ENCODE measurements around the gene CAMK2N2. TPM values are rescaled to one million over a fixed set of nuclear protein-coding genes. Genes with fewer than 3 reads are reported as not detected.

CAMK2N2 gene
- polyA plus RNA-seq, 1 donor (not counting 4 experiments of a cell fraction or from before 2014, with no cell fraction given): 0.18 TPM

GRCh38 chr3:184259878-184260723, 1.3 kb downstream of the CAMK2N2 start:
- DNase-seq (ENCODE audit: low read depth, low spot score) (no peak), FAIRE-seq (no peak)
- no peaks in the 10 kb centered on the region for H3K9me3 ChIP-seq (ENCODE audit: control insufficient read depth, low read depth, low read length)
- H3K4me2 ChIP-seq (ENCODE audit: control insufficient read depth, extremely low read depth, insufficient read depth, low read depth, low read length): peak overlapping the region; percentile 35
- H3K9ac ChIP-seq (ENCODE audit: control insufficient read depth, extremely low read depth, insufficient read depth, low read length): no peak overlapping the region
- H3K27me3 ChIP-seq (ENCODE audit: control insufficient read depth, extremely low read depth, insufficient read depth, low read length): peaks cover 22% of the 10 kb centered on the region
- no peaks in the 10 kb centered on the region for H3K79me2 ChIP-seq (ENCODE audit: control insufficient read depth, insufficient read depth, low read length)
- peaks cover 18% of the 10 kb centered on the region for H3K4me1 ChIP-seq (ENCODE audit: control insufficient read depth, extremely low read depth, insufficient read depth, low read length)
- no peak overlapping the region for H2AFZ ChIP-seq (ENCODE audit: control insufficient read depth, low read length)
- H3K9me1 ChIP-seq (ENCODE audit: control insufficient read depth, extremely low read depth, insufficient read depth, low read length): no peaks in the 10 kb centered on the region
- H3K4me3 ChIP-seq (ENCODE audit: control insufficient read depth in 2 of 3, extremely low read depth in 1 of 3, insufficient read depth in 2 of 3, low read depth in 1 of 3, low read length in 3 of 3): peak overlapping the region in 1 of 3 experiments; percentile 59
- H3K36me3 ChIP-seq (ENCODE audit: control insufficient read depth in 2 of 2, extremely low read depth in 1 of 2, insufficient read depth in 2 of 2, low read length in 2 of 2): peaks cover 4 to 6% of the 10 kb centered on the region in 2 experiments
- no peak overlapping the region for H3K27ac ChIP-seq (ENCODE audit: control insufficient read depth, insufficient read depth, low read length)
- dilution Hi-C loops (cut with MboI; ENCODE audit: extremely low pct_ligation_motif_present, low sequenced_read_pairs): no loop called here
- TF ChIP-seq CTCF (optimal IDR thresholded peaks at IDR 0.05 in 1 of 3, IDR thresholded peaks at IDR 0.05 in 1 of 3, conservative IDR thresholded peaks at IDR 0.05 in 1 of 3; ENCODE audit: extremely low read depth in 1 of 3, insufficient read depth in 2 of 3, low read length in 3 of 3) (no peak), EZH2 (IDR thresholded peaks at IDR 0.05; ENCODE audit: low read length) (peak; percentile 87)
- H4K20me1 ChIP-seq (ENCODE audit: control insufficient read depth, extremely low read depth, insufficient read depth, low read length): no peaks in the 10 kb centered on the region

GRCh38 chr3:184259396-184259877, 1.9 kb downstream of the CAMK2N2 start:
- Histone ChIP-seq H3K9ac (ENCODE audit: control insufficient read depth, extremely low read depth, insufficient read depth, low read length) (no peak overlapping the region), H3K9me1 (ENCODE audit: control insufficient read depth, extremely low read depth, insufficient read depth, low read length) (no peaks in the 10 kb centered on the region), H3K4me3 (ENCODE audit: control insufficient read depth in 2 of 3, extremely low read depth in 1 of 3, insufficient read depth in 2 of 3, low read depth in 1 of 3, low read length in 3 of 3) (no peak overlapping the region), H4K20me1 (ENCODE audit: control insufficient read depth, extremely low read depth, insufficient read depth, low read length) (no peaks in the 10 kb centered on the region), H3K4me2 (ENCODE audit: control insufficient read depth, extremely low read depth, insufficient read depth, low read depth, low read length) (no peak overlapping the region), H3K27me3 (ENCODE audit: control insufficient read depth, extremely low read depth, insufficient read depth, low read length) (peaks cover 22% of the 10 kb centered on the region), H3K4me1 (ENCODE audit: control insufficient read depth, extremely low read depth, insufficient read depth, low read length) (peaks cover 19% of the 10 kb centered on the region), H3K9me3 (ENCODE audit: control insufficient read depth, low read depth, low read length) (no peaks in the 10 kb centered on the region), H3K79me2 (ENCODE audit: control insufficient read depth, insufficient read depth, low read length) (no peaks in the 10 kb centered on the region), H3K36me3 (ENCODE audit: control insufficient read depth in 2 of 2, extremely low read depth in 1 of 2, insufficient read depth in 2 of 2, low read length in 2 of 2) (peaks cover 4 to 6% of the 10 kb centered on the region in 2 experiments), H2AFZ (ENCODE audit: control insufficient read depth, low read length) (no peak overlapping the region), H3K27ac (ENCODE audit: control insufficient read depth, insufficient read depth, low read length) (no peak overlapping the region)
- TF ChIP-seq CTCF (optimal IDR thresholded peaks at IDR 0.05 in 1 of 3, IDR thresholded peaks at IDR 0.05 in 1 of 3, conservative IDR thresholded peaks at IDR 0.05 in 1 of 3; ENCODE audit: extremely low read depth in 1 of 3, insufficient read depth in 2 of 3, low read length in 3 of 3) (no peak), EZH2 (IDR thresholded peaks at IDR 0.05; ENCODE audit: low read length) (peak; percentile 34)
- FAIRE-seq (no peak), DNase-seq (ENCODE audit: low read depth, low spot score) (no peak)
- dilution Hi-C loops (cut with MboI; ENCODE audit: extremely low pct_ligation_motif_present, low sequenced_read_pairs): no loop called here

Measured in keratinocyte (primary cell).